C4-2B (cell line): ENCODE measurements around the gene ZP2.
A peak's percentile ranks its signal among the peaks of the same experiment; 100 is the strongest.

ENCODE experiments used
- H3K27ac ChIP-seq: fragments of 450-650 bp; 2 replicates; pipeline ENCODE4 v1.5.1; 2017
- CTCF ChIP-seq: fragments of 450-650 bp; conservative IDR thresholded peaks from 2 replicates; pipeline ENCODE4 v1.5.1; 2017; ENCODE audit warnings: mild to moderate bottlenecking
- ZFX ChIP-seq: fragments of 450-650 bp; IDR thresholded peaks from 2 replicates; pipeline ENCODE4 v1.6.1; 2017

The ZP2 gene

DNA sequence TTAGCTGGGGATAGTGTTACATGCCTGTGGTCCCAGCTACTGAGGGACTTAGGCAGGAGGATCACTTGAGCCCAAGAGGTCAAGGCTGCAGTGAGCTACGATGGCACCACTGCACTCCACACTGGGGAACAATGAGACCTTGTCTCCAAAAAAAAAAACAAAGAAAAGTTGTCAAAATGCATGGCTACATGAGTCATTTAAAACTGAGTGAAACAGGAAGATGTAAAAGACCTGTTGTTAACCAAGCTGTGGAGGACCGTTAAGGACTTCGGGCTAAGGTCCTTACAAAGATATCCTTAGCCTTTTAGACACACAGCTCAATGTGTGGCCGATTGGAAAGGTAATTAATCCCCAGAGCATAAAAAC lies 25.1 kb downstream of the ZP2 start:
- no peak overlapping the region for H3K27ac ChIP-seq
- TF ChIP-seq CTCF: no peak
- no peak for TF ChIP-seq ZFX

GRCh38 chr16:21185659-21186325 lies 25.6 kb downstream of the ZP2 start:
- TF ChIP-seq CTCF (no peak), ZFX (no peak)
- H3K27ac ChIP-seq: no peak overlapping the region

DNA sequence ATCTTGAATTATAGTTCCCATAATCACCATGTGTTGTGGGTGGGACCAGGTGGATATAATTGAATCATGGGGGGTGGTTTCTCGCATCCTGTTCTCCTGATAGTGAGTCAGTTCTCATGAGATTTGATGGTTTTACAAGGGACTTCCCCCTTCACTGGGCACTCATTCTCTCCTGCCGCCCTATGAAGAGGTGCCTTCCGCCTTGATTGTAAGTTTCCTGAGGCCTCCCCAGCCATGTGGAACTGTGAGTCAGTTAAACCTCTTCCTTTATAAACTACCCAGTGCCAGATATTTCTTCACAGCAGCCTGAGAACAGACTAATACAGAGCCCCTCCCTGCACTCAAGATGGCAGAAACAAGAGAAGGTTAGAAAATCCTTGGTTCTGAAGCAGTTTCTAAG lies 26.5 kb downstream of the ZP2 start:
- no peak overlapping the region for H3K27ac ChIP-seq
- TF ChIP-seq CTCF (no peak), ZFX (no peak)

- no peak overlapping the region for H3K27ac ChIP-seq
- no peak for TF ChIP-seq CTCF
- TF ChIP-seq ZFX: no peak
Measured at GRCh38 chr16:21183995-21184394, 27.4 kb downstream of the ZP2 start.

GRCh38 chr16:21179983-21180365 lies 31.4 kb downstream of the ZP2 start:
- no peak for TF ChIP-seq CTCF
- TF ChIP-seq ZFX: no peak
- no peak overlapping the region for H3K27ac ChIP-seq

GRCh38 chr16:21179126-21179982 lies 32.0 kb downstream of the ZP2 start:
- H3K27ac ChIP-seq: no peak overlapping the region
- TF ChIP-seq ZFX: no peak
- TF ChIP-seq CTCF: no peak

DNA sequence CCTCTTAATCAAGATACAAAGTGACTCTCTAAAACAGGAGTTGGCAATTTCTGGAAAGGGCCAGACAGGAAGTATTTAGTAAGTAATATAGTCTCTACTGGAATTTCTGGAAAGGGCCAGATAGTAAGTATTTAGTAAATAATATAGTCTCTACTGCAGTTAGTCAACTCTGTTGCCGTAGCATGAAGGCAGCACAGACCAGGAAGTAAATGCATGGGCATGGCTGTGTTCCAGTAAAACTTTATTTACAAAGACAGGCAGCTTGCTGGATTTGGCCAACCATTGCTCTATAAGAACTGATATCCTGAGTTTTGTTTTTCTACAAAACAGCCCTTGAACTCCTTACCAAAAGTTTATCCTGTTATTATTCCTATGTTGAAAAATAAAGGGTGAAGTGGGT lies 36.0 kb downstream of the ZP2 start:
- TF ChIP-seq ZFX (no peak), CTCF (no peak)
- H3K27ac ChIP-seq: peak overlapping the region; percentile 31; the same call in 1 of the 2 replicates
